ENCODE measurements around the gene SAMD4A. TPM values are rescaled to one million over a fixed set of nuclear protein-coding genes. Genes with fewer than 3 reads are reported as not detected.

The SAMD4A gene
- total RNA-seq, 4 donors from 2014 or later = 17.0 to 39.6 (median 21.3) TPM

- H3K27me3 ChIP-seq = no peaks in the 10 kb centered on the region
- no peak overlapping the region for H3K4me3 ChIP-seq
- no peak overlapping the region for H3K27ac ChIP-seq
- H3K36me3 ChIP-seq = no peaks in the 10 kb centered on the region
- TF ChIP-seq POLR2A (IDR thresholded peaks at IDR 0.05) = no peak
- no peak for TF ChIP-seq CTCF (IDR thresholded peaks at IDR 0.05)
- DNase-seq = no peak
- H3K9me3 ChIP-seq = no peaks in the 10 kb centered on the region
- no peaks in the 10 kb centered on the region for H3K4me1 ChIP-seq
Measured at GRCh38 chr14:54803396-54803795, 236.5 kb downstream of the SAMD4A start.

- TF ChIP-seq CTCF (IDR thresholded peaks at IDR 0.05) = no peak
- TF ChIP-seq POLR2A (IDR thresholded peaks at IDR 0.05) = no peak
- DNase-seq = no peak
- Histone ChIP-seq H3K36me3 (no peaks in the 10 kb centered on the region), H3K27me3 (no peaks in the 10 kb centered on the region), H3K9me3 (no peaks in the 10 kb centered on the region), H3K4me3 (no peak overlapping the region), H3K27ac (no peak overlapping the region), H3K4me1 (no peaks in the 10 kb centered on the region)
Measured at GRCh38 chr14:54803926-54804537, 237.1 kb downstream of the SAMD4A start.

GRCh38 chr14:54804538-54805041, 237.7 kb downstream of the SAMD4A start:
- Histone ChIP-seq H3K4me3 (no peak overlapping the region), H3K27ac (no peak overlapping the region), H3K4me1 (no peaks in the 10 kb centered on the region), H3K36me3 (no peaks in the 10 kb centered on the region), H3K27me3 (no peaks in the 10 kb centered on the region), H3K9me3 (no peaks in the 10 kb centered on the region)
- DNase-seq = no peak
- TF ChIP-seq CTCF (IDR thresholded peaks at IDR 0.05) = no peak
- no peak for TF ChIP-seq POLR2A (IDR thresholded peaks at IDR 0.05)

GRCh38 chr14:54805070-54805444, 238.1 kb downstream of the SAMD4A start:
- TF ChIP-seq CTCF (IDR thresholded peaks at IDR 0.05) (no peak), POLR2A (IDR thresholded peaks at IDR 0.05) (no peak)
- DNase-seq = no peak
- Histone ChIP-seq H3K27ac (no peak overlapping the region), H3K4me3 (no peak overlapping the region), H3K4me1 (no peaks in the 10 kb centered on the region), H3K9me3 (no peaks in the 10 kb centered on the region), H3K36me3 (no peaks in the 10 kb centered on the region), H3K27me3 (no peaks in the 10 kb centered on the region)

- no peaks in the 10 kb centered on the region for H3K4me1 ChIP-seq
- no peaks in the 10 kb centered on the region for H3K27me3 ChIP-seq
- H3K27ac ChIP-seq = no peak overlapping the region
- TF ChIP-seq CTCF (IDR thresholded peaks at IDR 0.05) (peak; percentile 66 to 93 (median 80)), POLR2A (IDR thresholded peaks at IDR 0.05) (no peak)
- peak; percentile 75 to 91 (median 83) for DNase-seq
- no peaks in the 10 kb centered on the region for H3K9me3 ChIP-seq
- H3K36me3 ChIP-seq = no peaks in the 10 kb centered on the region
- no peak overlapping the region for H3K4me3 ChIP-seq
Measured at GRCh38 chr14:54805445-54806322, 238.8 kb downstream of the SAMD4A start.
